SK-N-SH (cell line): ENCODE measurements around the gene MAP4K4. TPM values are rescaled to one million over a fixed set of nuclear protein-coding genes. Genes with fewer than 3 reads are reported as not detected.

Experiments used
- CTCF ChIA-PET: fragments of 300-600, 350-600 bp; formaldehyde crosslinking; extraction: SDS; loops from one replicate; lab custom pipeline; 2021; lab: Yijun Ruan, JAX
- POLR2A ChIA-PET: fragments of 350-600 bp; sonication (Branson Sonifier 250); formaldehyde crosslinking; extraction: SDS; loops from one replicate; lab custom pipeline; 2020; ENCODE audit warnings: antibody characterized with exemption, inconsistent platforms; lab: Yijun Ruan, JAX
- DNase-seq: peaks from one replicate; pipeline ENCODE4 v3.0.0; 2012
- H2AFZ ChIP-seq: fragments of 200-600 bp; sonication (generic); 2 replicates; pipeline ENCODE4 v1.8.1; 2016; ENCODE audit warnings: antibody characterized with exemption, mild to moderate bottlenecking, low read depth
- H3F3A ChIP-seq: fragments of 200-600 bp; sonication (generic); replicated peaks from 2 replicates; pipeline ENCODE3; 2016; ENCODE audit warnings: antibody characterized with exemption, mild to moderate bottlenecking; ENCODE audit not compliant: insufficient read depth
- H3K27ac ChIP-seq, 2 experiments: fragments of 200-500 bp in 1 of 2; fragments of 200-600 bp in 1 of 2; sonication (Bioruptor generic) in 1 of 2; sonication (generic), shearing (Covaris generic) in 1 of 2; 2 replicates each; pipeline versions ENCODE4 v1.5.1 to v1.6.1; 2014 to 2016; ENCODE audit warnings: low read depth in 2 of 2, inconsistent platforms in 1 of 2, low read length in 1 of 2, mild to moderate bottlenecking in 1 of 2, mixed read lengths in 1 of 2
- H3K27me3 ChIP-seq: fragments of 200-600 bp; sonication (generic), shearing (Covaris generic); 2 replicates; pipeline ENCODE4 v1.6.1; 2016; ENCODE audit warnings: mixed run types; ENCODE audit not compliant: insufficient read depth
- H3K36me3 ChIP-seq, 2 experiments: fragments of 200-500 bp in 1 of 2; fragments of 200-600 bp in 1 of 2; sonication (Bioruptor generic) in 1 of 2; sonication (generic) in 1 of 2; replicated peaks in 1 of 2; 2 replicates each; pipeline versions ENCODE3 to v1.5.1; 2014 to 2016; ENCODE audit warnings: low read length in 1 of 2, mild to moderate bottlenecking in 1 of 2; ENCODE audit not compliant: insufficient read depth in 2 of 2, control insufficient read depth in 1 of 2
- H3K4me1 ChIP-seq, 2 experiments: fragments of 200-500 bp in 1 of 2; fragments of 200-600 bp in 1 of 2; sonication (Bioruptor generic) in 1 of 2; sonication (generic), shearing (Covaris generic) in 1 of 2; 2 replicates each; pipeline versions ENCODE4 v1.5.1 to v1.6.1; 2014 to 2016; ENCODE audit warnings: low read depth in 1 of 2, low read length in 1 of 2, mixed run types in 1 of 2; ENCODE audit not compliant: insufficient read depth in 2 of 2, control insufficient read depth in 1 of 2
- H3K4me2 ChIP-seq: fragments of 200-600 bp; sonication (generic), shearing (Covaris generic); 2 replicates; pipeline ENCODE4 v1.6.1; 2017; ENCODE audit warnings: mixed run types
- H3K4me3 ChIP-seq, 2 experiments: fragments of 200-500 bp in 1 of 2; fragments of 200-600 bp in 1 of 2; sonication (Bioruptor generic) in 1 of 2; sonication (generic), shearing (Covaris generic) in 1 of 2; 2 replicates each; pipeline versions ENCODE4 v1.5.1 to v1.8.1; 2014 to 2016; ENCODE audit warnings: low read depth in 2 of 2, inconsistent platforms in 1 of 2, low read length in 1 of 2, mild to moderate bottlenecking in 1 of 2, mixed read lengths in 1 of 2, moderate library complexity in 1 of 2
- H3K79me2 ChIP-seq: fragments of 200-600 bp; sonication (generic); 2 replicates; pipeline ENCODE4 v1.8.1; 2017; ENCODE audit warnings: mild to moderate bottlenecking; ENCODE audit not compliant: insufficient read depth
- H3K9ac ChIP-seq: fragments of 200-600 bp; sonication (generic); 2 replicates; pipeline ENCODE4 v1.6.1; 2017; ENCODE audit warnings: mixed run types
- H3K9me2 ChIP-seq: fragments of 200-600 bp; sonication (generic); 2 replicates; pipeline ENCODE4 v1.6.1; 2017; ENCODE audit warnings: mixed run types
- H3K9me3 ChIP-seq: fragments of 200-600 bp; sonication (generic); 2 replicates; pipeline ENCODE4 v1.6.1; 2017; ENCODE audit warnings: mixed run types, mild to moderate bottlenecking, moderate library complexity
- H4K20me1 ChIP-seq: fragments of 200-600 bp; sonication (generic); 2 replicates; pipeline ENCODE4 v1.6.1; 2017; ENCODE audit warnings: mild to moderate bottlenecking, mixed run types; ENCODE audit not compliant: insufficient read depth
- EP300 ChIP-seq, 2 experiments: IDR thresholded peaks; 2 replicates each; pipeline versions ENCODE4 v1.4.0 to v1.6.1; 2012; ENCODE audit warnings: borderline replicate concordance in 1 of 2, low read depth in 1 of 2, low read length in 1 of 2
- EZH2phosphoT487 ChIP-seq: fragments of 200-600 bp; sonication (generic); IDR thresholded peaks from 2 replicates; pipeline ENCODE4 v1.6.1; 2017; ENCODE audit warnings: low read depth, mixed run types, mild to moderate bottlenecking, antibody characterized with exemption, moderate library complexity, borderline replicate concordance
- FOXJ3 ChIP-seq: sonication (generic); formaldehyde crosslinking; IDR thresholded peaks from 2 replicates; pipeline ENCODE4 v1.5.1; 2020; ENCODE audit warnings: mild to moderate bottlenecking, missing genetic modification reagents
- GABPA ChIP-seq: IDR thresholded peaks from 2 replicates; pipeline ENCODE4 v1.4.0; 2012; ENCODE audit warnings: low read depth, mild to moderate bottlenecking
- JUND ChIP-seq: IDR thresholded peaks from 2 replicates; pipeline ENCODE4 v1.4.0; 2012
- MAX ChIP-seq: IDR thresholded peaks from 2 replicates; pipeline ENCODE4 v1.4.0; 2012; ENCODE audit warnings: low read depth
- MXI1 ChIP-seq: IDR thresholded peaks from 2 replicates; pipeline ENCODE4 v1.6.1; 2012; ENCODE audit warnings: mild to moderate bottlenecking, low read depth, low read length, improper control_type of control experiment
- PBX3 ChIP-seq: IDR thresholded peaks from 2 replicates; pipeline ENCODE4; 2012
- POLR2AphosphoS5 ChIP-seq: IDR thresholded peaks from 2 replicates; pipeline ENCODE4 v1.6.1; 2012; ENCODE audit warnings: low read depth, low read length
- RAD21 ChIP-seq: IDR thresholded peaks from 2 replicates; pipeline ENCODE4 v1.6.1; 2012; ENCODE audit warnings: mild to moderate bottlenecking, low read length
- RCOR1 ChIP-seq: fragments of 150-350 bp; IDR thresholded peaks from 2 replicates; pipeline ENCODE4 v1.6.1; 2017; ENCODE audit warnings: antibody characterized with exemption, low read length
- REST ChIP-seq: IDR thresholded peaks from 2 replicates; pipeline ENCODE4 v1.6.1; 2012; ENCODE audit warnings: mild to moderate bottlenecking, low read depth, low read length, moderate library complexity
- RXRA ChIP-seq: IDR thresholded peaks from 2 replicates; pipeline ENCODE4 v1.4.0; 2012; ENCODE audit warnings: low read depth, mild to moderate bottlenecking, borderline replicate concordance
- SIN3A ChIP-seq: IDR thresholded peaks from 2 replicates; pipeline ENCODE4 v1.6.1; 2012; ENCODE audit warnings: low read depth, mild to moderate bottlenecking, low read length, moderate library complexity, borderline replicate concordance
- SMC3 ChIP-seq: IDR thresholded peaks from 2 replicates; pipeline ENCODE4 v1.6.1; 2012; ENCODE audit warnings: low read depth, low read length, improper control_type of control experiment
- TAF1 ChIP-seq: IDR thresholded peaks from 2 replicates; pipeline ENCODE4 v1.6.1; 2012; ENCODE audit warnings: low read depth, mild to moderate bottlenecking, low read length, moderate library complexity, borderline replicate concordance
- TEAD4 ChIP-seq: IDR thresholded peaks from 2 replicates; pipeline ENCODE4 v1.4.0; 2012; ENCODE audit warnings: mild to moderate bottlenecking, borderline replicate concordance; ENCODE audit not compliant: insufficient read depth
- USF1 ChIP-seq: IDR thresholded peaks from 2 replicates; pipeline ENCODE4 v1.4.0; 2012; ENCODE audit warnings: low read depth, borderline replicate concordance
- ZBTB33 ChIP-seq: IDR thresholded peaks from 2 replicates; pipeline ENCODE4 v1.4.0; 2012; ENCODE audit warnings: low read depth, borderline replicate concordance
- WGBS: methylation state at CpG from one replicate; pipeline ENCODE4 v1.1.6; 2017; ENCODE audit warnings: low lambda C conversion rate; 5-methylcytosine and 5-hydroxymethylcytosine counted together
- polyA plus RNA-seq, 3 experiments: library from polyadenylated mRNA; depleted of rRNA; stranded (reverse); fragments of >200 nt; gene quantifications; 2 replicates each; pipeline ENCODE4 v1.2.3, GENCODE V29; 2012

The MAP4K4 gene
- polyA plus RNA-seq, 1 of the 3 experiments (the other 2 are of a cell fraction), result 72.9 TPM

GRCh38 chr2:101736233-101736632, 38.7 kb downstream of the MAP4K4 start:
- Histone ChIP-seq H3K9me2 (no peaks in the 10 kb centered on the region), H3K36me3 (peaks cover 0 to 6% of the 10 kb centered on the region in 2 experiments), H3K27me3 (no peaks in the 10 kb centered on the region), H2AFZ (no peak overlapping the region), H4K20me1 (peaks cover 94% of the 10 kb centered on the region), H3K4me2 (peak overlapping the region; percentile 39), H3K79me2 (peaks cover 100% of the 10 kb centered on the region), H3K4me3 (no peak overlapping the region), H3K9me3 (no peaks in the 10 kb centered on the region), H3F3A (peaks cover 13% of the 10 kb centered on the region), H3K4me1 (peaks cover 24 to 34% of the 10 kb centered on the region in 2 experiments; a peak in 3 of 4 replicates), H3K9ac (no peak overlapping the region), H3K27ac (peak overlapping the region in 1 of 2 experiments; percentile 55; a peak in 2 of 4 replicates)
- CTCF ChIA-PET, result interaction anchor here (1.4 to 1.5 kb wide), 3 partner anchors 10 to 96 kb away, joined by 3 to 4 read pairs (median 3); no protein-coding TSS in a partner anchor
- POLR2A ChIA-PET, result interaction anchor here (1.3 kb wide), 1 partner anchor 39 kb away, joined by 4 read pairs; the partner anchor contains the start of gene MAP4K4
- TF ChIP-seq SIN3A (no peak), POLR2AphosphoS5 (0 out of 2 replicates have a peak, but pooled peaks have one; percentile 2)
- WGBS, result 82% methylated on average over 3 of the region's 3 CpGs
- no peak for DNase-seq

- Histone ChIP-seq H3K36me3 (peaks cover 0 to 5% of the 10 kb centered on the region in 2 experiments), H3K9me2 (no peaks in the 10 kb centered on the region), H3F3A (peaks cover 13% of the 10 kb centered on the region), H3K9me3 (no peaks in the 10 kb centered on the region), H3K27me3 (no peaks in the 10 kb centered on the region), H4K20me1 (peaks cover 94% of the 10 kb centered on the region), H3K79me2 (peaks cover 100% of the 10 kb centered on the region), H3K9ac (no peak overlapping the region), H3K4me2 (peak overlapping the region; percentile 39), H3K27ac (peak overlapping the region in 1 of 2 experiments; percentile 55; a peak in 3 of 4 replicates), H2AFZ (no peak overlapping the region), H3K4me1 (peaks cover 26 to 36% of the 10 kb centered on the region in 2 experiments; a peak in 3 of 4 replicates), H3K4me3 (no peak overlapping the region)
- ChIA-PET CTCF (interaction anchor here (1.4 kb wide), 2 partner anchors 11 to 15 kb away, joined by 3 to 4 read pairs; no protein-coding TSS in a partner anchor), POLR2A (interaction anchor here (1.3 kb wide), 1 partner anchor 40 kb away, joined by 4 read pairs; the partner anchor contains the start of gene MAP4K4)
- WGBS, result 14% methylated on average over 1 of the region's 1 CpG
- DNase-seq, result no peak
- TF ChIP-seq REST (no peak), GABPA (no peak), EZH2phosphoT487 (no peak), USF1 (no peak), RXRA (no peak), PBX3 (peak; percentile 73), MAX (no peak), MXI1 (no peak), EP300 (IDR thresholded peaks at IDR 0.05; ENCODE audit: borderline replicate concordance in 1 of 2, low read depth in 1 of 2, low read length in 1 of 2) (no peak), TAF1 (no peak), TEAD4 (no peak), SMC3 (no peak), FOXJ3 (no peak), JUND (no peak), RAD21 (no peak), RCOR1 (no peak), ZBTB33 (no peak)
Measured at GRCh38 chr2:101736861-101737291, 39.4 kb downstream of the MAP4K4 start.
